Activated CD4-positive, CD25-positive, alpha-beta regulatory T cell treated with anti-CD3 and anti-CD28 coated beads, Interleukin-2, amount 50 U/mL, for 24 hours (primary cell): ENCODE results near the gene ARHGAP35.
"Not testable (repeated sequence)": the region's sequence is repeated elsewhere in the genome, so short reads cannot be mapped to it uniquely, and the experiment has no call there.

Experiments used
- ATAC-seq, 2 donors: fragments of 150-1000 bp; cut with Tn5 transposase; one replicate each; pipeline ENCODE4 v1.10.0; 2021; ENCODE audit warnings: mild to moderate bottlenecking in 1 of 2, moderate library complexity in 1 of 2

ARHGAP35 gene

DNA sequence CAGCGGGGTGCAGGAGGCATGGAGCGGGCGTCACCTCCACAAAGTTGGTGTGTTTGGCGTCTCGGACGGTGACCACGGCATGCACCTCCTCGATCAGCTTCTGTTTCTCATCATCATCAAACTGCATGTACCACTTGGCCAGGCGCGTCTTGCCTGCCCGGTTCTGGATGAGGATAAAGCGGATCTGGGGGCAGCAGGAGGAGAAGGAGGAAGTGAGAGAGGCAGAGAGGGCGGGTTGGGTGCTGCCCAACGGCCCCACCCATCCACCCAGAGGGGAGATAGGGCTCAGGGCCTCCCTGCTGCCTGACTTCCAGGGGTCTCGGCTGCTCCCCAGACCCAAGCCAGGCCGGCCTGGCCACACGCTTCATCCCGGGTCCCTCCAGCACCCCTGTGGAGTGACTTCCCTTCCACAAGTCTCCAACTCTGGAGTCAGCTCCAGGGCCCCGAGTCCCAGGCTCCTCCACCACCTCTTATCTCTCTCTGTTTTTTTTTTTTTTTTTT, 14.8 kb upstream of the ARHGAP35 start:
- no peak for ATAC-seq

DNA sequence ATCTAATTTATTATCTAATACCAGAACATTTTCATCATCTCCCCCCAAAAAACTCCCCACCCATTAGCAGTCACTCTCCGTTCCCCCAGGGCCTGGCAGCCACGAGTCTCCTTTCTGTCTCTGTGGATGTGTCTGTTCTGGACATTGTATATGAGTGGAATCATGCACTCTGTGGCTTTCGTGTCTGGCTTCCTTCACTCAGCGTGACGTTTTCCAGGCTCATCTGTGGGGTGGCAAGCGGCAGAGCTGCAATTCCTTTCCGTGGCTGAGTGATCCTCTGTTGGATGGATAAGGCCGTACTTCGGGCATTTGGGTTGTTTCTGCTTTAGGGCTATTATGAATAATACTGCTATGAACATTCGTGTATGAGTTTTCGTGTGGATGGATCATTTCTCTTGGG, 13.3 kb upstream of the ARHGAP35 start:
- ATAC-seq = no peak

DNA sequence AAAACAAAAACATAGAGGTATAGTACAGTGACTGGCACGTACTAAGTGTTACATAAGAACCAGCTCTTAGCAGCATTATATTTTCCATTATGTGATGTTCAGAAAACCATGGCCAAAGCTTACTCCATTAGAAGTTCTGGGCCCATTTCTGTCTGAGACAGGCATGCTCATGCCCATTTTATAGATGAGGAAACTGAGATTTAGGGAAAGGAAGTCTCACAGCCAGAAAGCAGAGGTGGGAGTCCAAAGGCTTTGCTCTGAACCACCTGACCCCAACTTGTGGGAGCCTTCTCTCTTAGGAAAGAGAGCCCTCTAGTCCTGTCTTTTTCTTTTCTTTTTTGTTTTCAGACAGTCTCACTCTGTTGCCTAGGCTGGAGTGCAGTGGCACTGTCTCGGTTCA, 12.4 kb upstream of the ARHGAP35 start:
- ATAC-seq = no peak

DNA sequence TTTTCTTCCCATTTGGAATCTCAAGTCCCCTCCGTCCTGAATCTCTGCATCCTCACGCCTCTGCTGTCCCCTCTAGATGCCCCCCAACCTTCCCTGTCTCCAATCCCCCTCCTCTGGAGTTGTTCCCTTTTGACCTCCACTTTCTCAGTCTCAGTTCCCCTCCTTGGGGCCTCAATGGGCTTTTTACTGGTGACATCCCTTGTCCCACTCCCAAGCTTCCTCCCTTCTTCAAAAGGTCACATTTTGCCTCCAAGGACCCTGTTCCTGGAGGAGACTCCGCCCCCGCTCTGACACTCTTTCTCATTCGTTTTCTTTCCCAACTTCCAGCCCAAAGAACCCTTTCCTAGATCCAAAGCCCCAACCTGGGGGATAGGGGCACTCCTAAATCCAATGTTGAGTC, 11.2 kb upstream of the ARHGAP35 start:
- ATAC-seq = no peak

DNA sequence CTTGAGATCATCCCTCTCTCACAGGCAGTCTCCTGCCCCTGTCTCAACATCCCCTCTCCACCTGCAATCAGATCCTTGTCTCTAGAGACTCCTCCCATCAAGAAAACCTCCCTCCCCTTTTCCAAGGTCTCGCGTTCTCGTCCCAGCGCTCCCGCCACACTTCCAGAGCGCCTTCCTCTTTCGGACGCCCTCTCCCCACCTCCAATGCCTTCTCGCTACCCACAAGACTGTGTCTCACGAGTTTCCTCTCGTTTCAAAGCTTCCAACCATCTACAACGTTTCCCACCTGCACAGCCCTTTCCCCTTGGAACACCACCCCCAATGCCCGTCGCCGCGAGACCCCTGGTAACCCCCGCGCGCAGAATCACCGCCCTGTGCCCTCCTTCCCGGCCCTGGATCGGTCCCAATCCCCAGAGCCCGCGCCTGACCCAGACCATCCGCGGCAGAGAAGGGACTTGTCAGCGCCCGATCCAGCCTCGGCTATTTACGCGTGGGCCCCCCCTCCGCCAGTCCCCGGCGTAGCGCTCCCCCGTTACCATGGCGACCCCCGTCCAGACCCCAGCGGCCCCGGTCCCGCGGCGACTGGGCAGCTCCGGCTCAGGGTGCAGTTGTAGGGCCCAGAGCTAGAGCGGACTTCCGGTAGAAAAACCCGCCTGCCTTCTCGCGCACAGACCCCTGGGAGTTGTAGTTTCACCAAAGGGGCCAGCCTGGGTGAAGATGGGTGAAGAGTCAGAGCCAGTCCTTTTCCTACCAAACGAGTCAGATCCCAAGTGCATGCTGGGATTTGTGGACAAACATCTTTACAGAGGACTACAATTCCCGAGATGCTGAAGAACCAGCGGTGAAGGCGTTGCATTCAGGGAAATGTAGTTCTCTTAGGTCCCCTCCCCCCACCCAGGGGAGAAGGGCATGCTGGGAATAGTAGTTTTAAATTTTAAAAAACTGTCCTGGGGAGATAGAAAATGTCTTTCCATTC, 10.3 kb upstream of the ARHGAP35 start, which contains the start of gene AP2S1:
Gene AP2S1, minus strand, starts transcription at position 619 of the 976 bp plus-strand sequence. Its CDS starts 80 bp downstream, at position 539.
- peak; percentile 97 for ATAC-seq

DNA sequence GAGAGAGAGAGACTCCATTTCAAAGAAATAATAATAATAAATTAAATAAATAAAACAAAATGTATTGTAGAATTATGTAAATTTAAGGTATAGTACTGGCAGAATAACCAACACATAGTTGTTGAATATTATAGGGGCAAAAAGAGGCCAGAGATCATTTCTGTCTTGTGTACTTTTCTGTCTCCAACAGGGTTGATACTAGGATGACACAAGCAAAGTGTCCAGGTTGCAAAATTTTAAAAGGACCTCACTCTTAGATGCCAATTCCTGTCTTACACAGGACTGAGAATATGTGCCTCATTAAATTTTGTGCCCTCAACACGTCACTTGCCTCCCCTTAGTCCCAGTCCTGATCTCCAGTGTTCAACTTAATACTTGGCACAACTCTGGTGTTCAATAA, 8.0 kb upstream of the ARHGAP35 start:
- ATAC-seq = no peak

DNA sequence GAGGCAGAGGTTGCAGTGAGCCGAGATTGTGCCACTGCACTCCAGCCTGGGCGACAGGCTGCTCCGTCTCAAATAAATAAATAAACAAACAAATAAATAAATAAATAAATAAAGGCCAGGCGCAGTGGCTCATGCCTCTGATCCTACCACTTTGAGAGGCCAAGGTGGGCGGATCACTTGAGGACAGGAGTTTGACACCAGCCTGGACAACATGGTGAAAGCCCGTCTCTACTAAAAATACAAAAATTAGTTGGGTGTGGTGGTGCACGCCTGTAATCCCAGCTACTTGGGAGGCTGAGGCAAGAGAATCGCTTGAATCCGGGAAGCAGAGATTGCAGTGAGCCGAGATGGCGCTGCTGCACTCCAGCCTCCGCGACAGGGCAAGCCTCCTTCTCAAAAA, 6.1 kb upstream of the ARHGAP35 start:
- ATAC-seq = not testable (repeated sequence)

DNA sequence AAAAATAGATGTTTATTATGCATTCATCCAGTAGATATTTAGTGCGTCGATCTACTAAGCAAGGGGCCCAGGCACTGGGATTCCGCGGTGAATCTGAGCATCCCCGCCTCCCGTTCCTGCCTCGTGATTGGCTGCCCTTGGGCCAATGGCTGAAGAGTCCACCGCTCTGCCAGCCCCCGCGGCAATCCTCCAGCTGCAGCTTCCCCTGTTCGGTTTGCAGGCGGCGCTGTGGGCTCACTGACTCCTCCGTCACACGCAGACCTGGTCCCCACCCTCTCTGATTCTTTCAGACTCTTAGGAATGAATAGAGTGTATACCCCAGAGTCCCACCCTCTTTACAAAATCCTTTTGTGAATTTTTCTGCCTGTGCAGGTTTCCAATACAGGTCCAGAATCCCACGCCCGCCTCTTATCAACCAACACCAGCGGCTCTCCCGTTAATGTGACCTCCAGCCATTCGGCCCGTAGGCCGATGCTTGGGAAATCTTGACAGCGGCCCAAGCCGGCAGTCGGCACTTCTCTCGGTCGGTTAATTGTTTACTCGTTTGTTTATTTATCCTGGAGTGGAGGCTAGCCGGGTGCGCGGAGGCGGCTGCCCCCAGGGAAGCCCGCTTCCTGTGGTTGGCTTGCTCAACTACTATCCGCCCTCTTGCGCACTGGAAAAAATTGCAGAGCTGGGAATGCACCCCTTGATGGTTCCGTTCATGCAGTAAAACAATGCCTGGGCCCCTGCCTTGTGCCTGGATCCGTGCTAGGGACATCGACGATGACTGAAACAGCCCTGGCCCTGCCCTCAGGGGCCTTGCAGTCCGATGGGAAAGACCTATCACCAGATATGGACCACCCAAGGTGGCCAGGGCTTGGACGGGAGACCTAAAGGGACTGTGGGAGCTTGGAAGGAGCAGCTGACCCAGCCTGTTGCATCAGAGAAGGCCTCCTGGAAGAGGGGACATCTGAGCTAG, 4.5 kb upstream of the ARHGAP35 start:
- peak; percentile 69 to 72 for ATAC-seq

DNA sequence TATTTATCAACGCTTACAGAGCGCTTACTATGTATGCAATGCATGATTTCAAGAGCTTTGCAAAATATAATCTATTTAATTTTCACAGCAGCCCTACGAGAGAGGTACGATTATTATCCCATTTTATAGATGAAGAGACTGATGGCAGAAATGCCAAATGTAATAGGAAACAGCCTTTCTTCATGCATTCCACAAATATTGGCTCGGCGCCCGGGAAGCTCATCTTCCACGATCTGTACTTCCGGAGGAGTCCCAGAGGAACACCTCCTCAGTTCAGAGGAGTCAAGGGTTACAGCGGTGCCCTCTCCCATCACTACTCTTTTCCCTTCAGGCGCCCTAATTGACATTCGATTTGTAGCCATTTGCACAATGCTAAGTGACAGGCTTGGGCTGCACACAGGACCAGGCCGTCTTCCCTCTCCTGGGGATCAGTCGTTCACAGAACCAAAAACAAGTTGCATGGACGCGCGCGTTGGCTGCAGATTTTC, 1.1 kb upstream of the ARHGAP35 start:
- no peak for ATAC-seq

DNA sequence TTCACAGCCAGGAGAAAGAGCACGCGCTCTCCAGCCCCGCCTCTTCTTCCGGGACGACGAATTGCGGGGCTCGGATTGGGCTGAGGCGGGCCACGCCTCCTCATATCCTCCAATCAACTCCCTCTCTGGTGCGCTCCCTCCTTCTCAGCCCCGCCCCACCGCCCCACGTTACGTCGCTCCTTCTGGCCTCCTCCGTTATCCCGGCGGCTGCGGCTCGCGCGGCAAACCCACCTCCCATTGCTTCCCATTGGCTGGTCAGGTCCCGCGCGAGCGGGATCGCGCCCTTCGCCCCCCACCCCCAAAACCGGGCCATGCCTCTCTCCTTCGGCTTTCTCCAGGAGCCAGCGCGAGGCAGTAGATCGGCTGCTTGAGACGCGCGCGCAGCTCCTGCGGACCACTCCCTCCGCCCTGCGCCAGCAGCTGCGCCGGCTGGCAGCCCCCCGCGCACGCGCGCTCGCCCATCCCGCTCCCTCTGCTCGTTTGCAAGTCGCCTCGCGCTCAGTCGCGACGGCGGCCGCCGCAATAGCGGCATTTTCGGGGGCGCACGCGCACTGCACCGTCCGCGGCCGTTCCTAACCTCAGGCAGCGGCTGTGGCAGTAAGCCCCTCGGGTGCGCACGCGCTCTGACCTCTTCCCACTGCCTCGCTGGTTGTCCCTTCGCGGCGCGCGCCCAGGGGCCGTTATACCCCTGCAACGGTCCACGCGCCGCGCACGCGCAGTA, 512 bp upstream of the ARHGAP35 start:
- ATAC-seq = peak; percentile 83 to 87

DNA sequence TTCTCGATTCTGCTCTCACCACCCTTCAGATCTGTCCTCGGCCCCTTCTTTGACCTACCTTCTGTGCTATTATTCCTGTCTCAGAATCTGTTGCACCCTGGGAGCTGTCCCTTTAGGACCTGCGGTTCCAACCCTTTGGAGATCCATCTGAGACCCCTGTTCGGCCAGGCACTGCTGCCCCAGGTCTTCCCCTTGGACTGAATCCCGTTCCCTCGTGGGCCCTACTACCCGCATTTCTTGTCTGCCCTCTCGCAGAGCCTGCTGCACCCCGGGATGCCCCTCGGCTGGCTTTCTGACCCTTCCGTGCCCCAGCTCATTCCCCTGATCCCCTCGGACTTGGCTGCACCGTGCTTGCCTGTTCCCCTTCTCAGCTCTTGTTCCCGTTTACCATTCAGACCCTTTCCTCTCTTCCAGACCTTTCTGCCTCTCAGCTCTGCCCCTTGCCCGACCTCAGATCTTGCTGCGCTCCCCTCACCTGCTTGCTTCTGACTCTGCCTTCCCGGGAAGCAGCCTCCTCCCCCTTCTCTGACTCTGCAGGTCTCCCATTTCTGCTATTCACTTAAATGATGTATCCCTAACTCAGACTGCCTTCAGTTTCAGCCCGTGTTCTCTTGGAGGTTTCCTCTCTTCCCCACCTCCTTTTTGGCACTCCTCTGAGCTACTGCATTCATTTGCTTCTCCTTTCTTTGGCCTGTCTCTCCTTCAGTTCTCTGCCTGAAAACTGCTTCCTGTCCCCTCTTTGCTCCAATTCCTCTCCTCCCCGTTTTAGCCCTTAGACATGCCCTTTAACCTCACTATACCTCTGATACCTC, 1.1 kb downstream of the ARHGAP35 start:
- ATAC-seq = no peak

DNA sequence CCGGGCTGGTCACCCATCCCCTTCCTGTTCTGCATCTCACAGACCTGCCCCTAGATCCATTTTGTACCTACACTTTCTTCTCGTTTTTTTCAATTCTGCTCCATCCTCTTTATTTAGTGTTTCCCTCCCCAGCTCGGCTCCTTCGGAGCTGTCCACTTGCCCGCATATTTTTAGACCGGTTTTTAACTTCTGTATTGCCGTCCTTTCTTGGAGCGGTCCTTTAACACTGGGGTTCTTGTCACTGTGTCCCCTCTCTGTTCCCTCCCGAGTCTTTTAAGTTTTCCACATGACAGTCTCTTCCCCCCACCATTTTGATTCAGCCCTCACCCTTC, 1.7 kb downstream of the ARHGAP35 start:
- no peak for ATAC-seq

DNA sequence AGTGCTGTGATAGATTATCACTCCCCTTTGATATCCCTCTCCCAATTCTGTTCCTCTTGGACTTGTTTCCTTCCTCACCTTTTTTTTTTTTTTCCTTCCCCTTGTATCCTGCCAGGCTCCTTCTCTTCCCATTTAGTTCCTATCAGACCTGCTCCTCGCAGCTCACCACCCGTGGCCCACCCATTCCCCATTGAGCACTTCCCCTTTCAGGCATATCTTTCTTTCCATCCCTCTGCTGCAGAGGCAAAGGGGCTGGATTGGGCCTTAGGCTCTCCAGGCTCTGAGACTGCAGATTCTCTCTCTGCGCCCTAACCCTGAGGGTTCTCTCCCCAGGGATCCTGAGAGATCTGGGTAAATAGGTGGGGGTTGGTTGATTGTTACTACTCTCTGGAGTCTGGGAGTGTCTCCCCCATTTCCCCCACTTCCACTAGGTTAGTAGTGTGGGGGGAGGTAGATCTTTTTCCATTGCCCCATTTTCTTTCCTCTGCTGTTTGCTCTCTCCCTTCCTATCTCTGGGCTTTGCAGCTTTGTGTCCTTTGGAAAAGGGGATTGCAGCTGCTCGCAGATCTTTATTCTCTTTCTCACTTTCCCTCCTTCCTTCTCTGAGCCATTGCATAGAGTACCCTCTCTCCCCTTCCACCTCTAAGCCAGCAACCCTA, 2.3 kb downstream of the ARHGAP35 start:
- ATAC-seq = no peak

DNA sequence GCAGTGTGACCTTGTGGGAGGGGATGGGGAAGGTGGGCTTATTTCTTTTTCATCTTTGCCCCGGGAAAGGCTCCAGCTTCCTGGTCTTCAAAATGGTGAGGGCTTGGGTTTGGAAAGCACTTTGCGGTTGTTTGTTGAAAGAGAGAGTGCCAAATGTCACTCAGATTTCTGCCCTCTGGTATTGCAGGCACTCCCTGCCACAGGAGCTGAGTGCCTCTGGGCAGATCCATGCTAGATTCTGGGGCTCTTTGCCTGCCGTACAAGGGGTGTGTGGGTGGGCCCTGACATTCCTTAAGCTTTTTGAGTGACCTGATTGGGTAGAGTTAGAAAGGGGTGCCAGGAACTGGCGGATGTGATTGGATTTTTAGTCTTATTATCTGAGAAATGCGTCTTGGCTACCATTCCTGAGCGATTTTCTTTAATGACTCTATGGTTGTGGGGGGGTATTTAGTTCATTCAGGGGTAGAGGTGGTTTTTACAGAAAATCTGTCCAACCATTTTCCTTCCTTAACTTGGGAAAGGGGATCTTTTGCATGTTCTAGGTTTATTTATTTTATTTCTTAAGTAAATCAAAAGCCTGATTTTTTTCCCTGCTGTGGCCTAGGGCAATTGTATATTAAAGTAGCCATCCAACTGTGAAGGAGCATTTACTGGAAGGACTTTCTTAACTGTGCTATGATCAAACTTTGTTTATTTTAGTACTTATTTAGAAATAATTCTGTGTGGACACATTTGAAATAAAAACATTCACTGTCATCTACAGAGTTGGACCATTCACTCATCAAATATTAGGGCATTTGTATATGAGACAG, 3.2 kb downstream of the ARHGAP35 start:
- ATAC-seq = no peak

DNA sequence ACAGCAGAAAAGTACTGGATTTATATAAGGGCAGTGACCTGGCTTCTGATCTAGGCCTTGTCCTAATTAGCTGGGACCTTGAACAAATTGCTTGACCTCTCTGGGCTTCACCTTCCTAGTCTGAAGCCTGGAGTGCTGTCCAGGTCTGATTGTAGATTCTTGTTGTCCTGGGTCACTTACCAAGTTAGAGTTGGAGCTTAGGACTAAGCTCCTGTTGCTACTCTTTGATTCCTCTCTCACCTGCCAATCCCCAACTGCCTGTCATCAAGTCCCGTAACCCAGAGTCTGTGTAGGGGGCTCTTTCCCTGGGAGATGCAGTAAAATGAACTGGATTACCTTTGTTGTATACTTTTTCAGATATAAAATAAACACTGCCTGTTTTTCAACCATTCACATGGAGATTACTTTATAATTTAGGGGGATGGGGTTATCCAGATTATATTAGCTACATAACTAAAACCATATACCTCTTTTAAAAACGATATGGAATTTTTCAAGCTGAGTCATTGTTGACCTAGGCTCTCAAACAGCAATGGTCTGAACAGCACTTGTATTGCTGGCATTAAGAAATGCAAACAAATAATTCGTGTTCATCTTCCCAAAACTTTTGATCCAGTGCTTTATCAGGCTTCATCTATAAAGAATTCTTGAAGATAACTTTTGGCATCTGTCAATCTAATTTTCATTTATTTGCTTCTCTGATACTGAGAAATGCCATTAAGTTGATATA, 5.8 kb downstream of the ARHGAP35 start:
- no peak for ATAC-seq

DNA sequence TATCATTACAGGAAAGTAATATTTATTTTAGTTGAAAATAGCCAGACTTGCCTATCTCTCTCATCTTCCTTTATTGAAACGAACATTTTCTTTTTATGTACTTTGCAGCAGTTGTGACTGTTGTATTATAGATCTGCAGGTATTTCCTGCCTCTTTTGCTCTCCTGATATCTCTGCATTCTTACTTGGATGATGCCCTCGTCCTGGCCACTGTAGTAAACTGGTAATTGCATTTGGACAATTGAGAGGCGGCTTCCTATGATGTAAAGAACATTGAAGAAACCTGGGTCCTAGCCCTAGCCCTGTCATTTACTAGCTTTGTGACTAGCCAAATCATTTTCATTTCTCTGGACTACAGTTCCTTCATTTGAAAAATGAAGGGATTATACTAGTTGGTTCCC, 6.4 kb downstream of the ARHGAP35 start:
- no peak for ATAC-seq

DNA sequence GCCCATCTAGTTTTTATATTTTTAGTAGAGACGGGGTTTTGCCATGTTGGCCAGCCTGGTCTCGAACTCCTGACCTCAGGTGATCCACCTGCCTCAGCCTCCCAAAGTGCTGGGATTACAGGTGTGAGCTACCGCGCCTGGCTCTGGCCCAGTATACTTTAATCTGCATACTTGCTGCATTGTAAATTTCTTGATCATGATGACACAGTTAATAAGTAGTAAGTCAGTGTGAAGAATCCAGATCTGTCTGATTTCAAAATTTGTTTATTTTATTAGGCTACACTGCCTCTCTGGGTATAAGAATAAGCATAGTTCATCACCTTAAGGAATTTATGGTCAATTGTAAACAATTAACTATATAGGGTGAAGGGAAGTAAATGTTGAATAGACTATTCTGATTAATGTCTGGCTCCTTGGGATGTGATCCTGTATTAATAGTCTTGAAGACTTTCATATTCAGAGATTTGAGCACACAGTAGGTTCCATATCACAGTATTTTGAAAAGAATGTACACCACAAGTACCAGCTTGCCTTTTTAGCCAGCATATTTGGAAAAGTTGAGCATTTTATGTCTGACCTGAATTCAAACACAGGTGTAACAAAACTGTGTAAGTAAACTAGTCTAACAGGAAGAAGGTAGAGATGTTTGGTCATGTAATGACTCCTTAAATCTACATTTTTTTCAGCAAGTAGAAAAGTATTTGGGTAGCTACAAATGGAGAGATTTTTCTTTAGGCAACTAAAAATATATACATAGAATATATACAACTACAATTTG, 7.4 kb downstream of the ARHGAP35 start:
- ATAC-seq = no peak

DNA sequence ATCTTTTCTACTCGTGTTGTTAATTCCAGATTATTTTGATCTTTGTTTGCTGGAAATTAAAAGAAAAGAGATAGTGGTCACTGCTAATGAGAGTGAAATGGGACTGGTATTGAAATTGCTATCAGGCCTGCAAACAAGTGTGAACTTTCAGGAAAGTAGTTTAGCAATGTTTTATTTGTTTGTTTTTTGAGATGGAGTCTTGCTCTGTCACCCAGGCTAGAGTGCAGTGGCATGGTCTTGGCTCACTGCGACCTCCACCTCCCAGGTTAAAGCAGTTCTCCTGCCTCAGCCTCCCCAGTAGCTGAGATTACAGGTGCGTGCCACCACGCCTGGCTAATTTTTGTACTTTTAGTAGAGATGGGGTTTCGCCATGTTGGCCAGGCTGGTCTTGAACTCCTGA, 10.4 kb downstream of the ARHGAP35 start:
- ATAC-seq = not testable (repeated sequence)
